Fibroblast of lung (primary cell): ENCODE results near the gene HSD3B2. TPM values are rescaled to one million over a fixed set of nuclear protein-coding genes. Genes with fewer than 3 reads are reported as not detected.

Experiments
- DNase-seq, 2 donors: peaks; one replicate each; pipeline versions ENCODE4 v3.0.0 to v3.0.0-alpha.2; 2010; ENCODE audit warnings: low read depth in 2 of 2
- H2AFZ ChIP-seq: 2 replicates; pipeline ENCODE4 v1.5.1; 2012; ENCODE audit warnings: low read length, control low read depth, inconsistent platforms
- H3K27ac ChIP-seq: 2 replicates; pipeline ENCODE4 v1.5.1; 2011; ENCODE audit warnings: low read length, control low read depth; ENCODE audit not compliant: insufficient read depth
- H3K27me3 ChIP-seq: 2 replicates; pipeline ENCODE4 v1.5.1; 2011; ENCODE audit warnings: mild to moderate bottlenecking, low read length; ENCODE audit not compliant: control insufficient read depth, insufficient read depth
- H3K36me3 ChIP-seq: 2 replicates; pipeline ENCODE4 v1.5.1; 2011; ENCODE audit warnings: low read length; ENCODE audit not compliant: control insufficient read depth, insufficient read depth
- H3K4me1 ChIP-seq: 2 replicates; pipeline ENCODE4 v1.5.1; 2011; ENCODE audit warnings: low read length; ENCODE audit not compliant: control insufficient read depth, insufficient read depth; ENCODE audit errors: extremely low read depth
- H3K4me2 ChIP-seq: 2 replicates; pipeline ENCODE4 v1.5.1; 2011; ENCODE audit warnings: low read length, control low read depth; ENCODE audit not compliant: insufficient read depth; ENCODE audit errors: extremely low read depth
- H3K4me3 ChIP-seq, 4 experiments: fragments of 200-600 bp in 1 of 4; sonication (generic) in 1 of 4; replicated peaks in 1 of 4; 2 replicates each; pipeline ENCODE4 v1.5.1; 2011 to 2016; ENCODE audit warnings: low read length in 4 of 4, low read depth in 3 of 4, mild to moderate bottlenecking in 3 of 4, control low read depth in 2 of 4, inconsistent platforms in 1 of 4, mixed read lengths in 1 of 4; ENCODE audit not compliant: insufficient read depth in 1 of 4; ENCODE audit errors: control extremely low read depth in 1 of 4
- H3K79me2 ChIP-seq: 2 replicates; pipeline ENCODE4 v1.5.1; 2012; ENCODE audit warnings: mild to moderate bottlenecking, low read length, inconsistent platforms; ENCODE audit not compliant: control insufficient read depth, insufficient read depth
- H3K9ac ChIP-seq: 2 replicates; pipeline ENCODE4 v1.5.1; 2011; ENCODE audit warnings: mild to moderate bottlenecking, low read length, control low read depth; ENCODE audit not compliant: insufficient read depth
- H3K9me3 ChIP-seq: 2 replicates; pipeline ENCODE4 v1.5.1; 2012; ENCODE audit warnings: low read depth, low read length; ENCODE audit not compliant: control insufficient read depth, insufficient read depth
- H4K20me1 ChIP-seq: 2 replicates; pipeline ENCODE4 v1.5.1; 2011; ENCODE audit warnings: low read length; ENCODE audit not compliant: control insufficient read depth, insufficient read depth; ENCODE audit errors: extremely low read depth
- EZH2 ChIP-seq: IDR thresholded peaks from 2 replicates; pipeline ENCODE4 v1.5.1; 2012; ENCODE audit warnings: low read length, control low read depth, mild to moderate bottlenecking; ENCODE audit errors: missing control alignments
- polyA plus RNA-seq, 2 donors: library from polyadenylated mRNA; depleted of rRNA in 1 of 2; stranded (reverse) in 1 of 2; unstranded in 1 of 2; fragments of >200 nt; gene quantifications; 2 replicates each; pipeline ENCODE4 v1.2.1, GENCODE V29; 2011 to 2012; ENCODE audit warnings: missing spikeins in 1 of 2
- total RNA-seq: library from RNA; depleted of rRNA; stranded (reverse); fragments of >200 nt; gene quantifications from 2 replicates; pipeline ENCODE4 v1.2.1, GENCODE V29; 2014
- TF ChIP-seq, protein P1 (sequence below), 2 donors: IDR thresholded peaks in 1 of 2; conservative IDR thresholded peaks in 1 of 2; 1 replicate in 1 of 2; 2 replicates in 1 of 2; pipeline ENCODE4 v1.5.1; 2011 to 2012; ENCODE audit warnings: low read length in 2 of 2, control low read depth in 1 of 2, inconsistent platforms in 1 of 2, low read depth in 1 of 2, mild to moderate bottlenecking in 1 of 2

Gene HSD3B2
- total and polyA plus RNA-seq, 2 donors (not counting 1 experiment from before 2014, with no cell fraction given): not detected

DNA sequence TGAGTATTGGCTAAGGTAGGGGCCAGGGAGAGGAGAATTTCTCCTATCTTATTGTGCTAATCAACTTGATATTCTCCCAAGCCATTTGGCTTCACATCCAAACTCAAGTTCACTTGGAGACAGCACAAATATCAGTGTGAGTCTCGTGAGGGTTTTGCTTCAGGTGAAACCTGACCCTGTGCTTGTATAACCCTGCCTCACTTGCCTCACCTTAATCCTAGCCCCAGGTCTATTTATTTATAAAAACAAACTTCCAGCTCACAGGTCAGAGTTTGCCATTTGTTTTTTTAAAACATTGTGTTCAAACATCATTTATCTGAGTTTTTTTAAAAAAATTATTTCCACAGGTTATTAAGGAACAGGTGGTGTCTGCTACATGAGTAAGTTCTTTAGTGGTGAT lies 26.5 kb upstream of the HSD3B2 start:
- no peak overlapping the region for H3K4me3 ChIP-seq
- no peak overlapping the region for H3K9ac ChIP-seq
- H3K4me1 ChIP-seq: no peaks in the 10 kb centered on the region
- H2AFZ ChIP-seq: no peak overlapping the region
- no peaks in the 10 kb centered on the region for H4K20me1 ChIP-seq
- H3K4me2 ChIP-seq: no peak overlapping the region
- H3K27me3 ChIP-seq: no peaks in the 10 kb centered on the region
- no peak for DNase-seq
- H3K27ac ChIP-seq: no peak overlapping the region
- no peaks in the 10 kb centered on the region for H3K79me2 ChIP-seq
- H3K9me3 ChIP-seq: no peaks in the 10 kb centered on the region
- H3K36me3 ChIP-seq: no peaks in the 10 kb centered on the region
- no peak for TF ChIP-seq EZH2
- TF ChIP-seq, protein P1, sequence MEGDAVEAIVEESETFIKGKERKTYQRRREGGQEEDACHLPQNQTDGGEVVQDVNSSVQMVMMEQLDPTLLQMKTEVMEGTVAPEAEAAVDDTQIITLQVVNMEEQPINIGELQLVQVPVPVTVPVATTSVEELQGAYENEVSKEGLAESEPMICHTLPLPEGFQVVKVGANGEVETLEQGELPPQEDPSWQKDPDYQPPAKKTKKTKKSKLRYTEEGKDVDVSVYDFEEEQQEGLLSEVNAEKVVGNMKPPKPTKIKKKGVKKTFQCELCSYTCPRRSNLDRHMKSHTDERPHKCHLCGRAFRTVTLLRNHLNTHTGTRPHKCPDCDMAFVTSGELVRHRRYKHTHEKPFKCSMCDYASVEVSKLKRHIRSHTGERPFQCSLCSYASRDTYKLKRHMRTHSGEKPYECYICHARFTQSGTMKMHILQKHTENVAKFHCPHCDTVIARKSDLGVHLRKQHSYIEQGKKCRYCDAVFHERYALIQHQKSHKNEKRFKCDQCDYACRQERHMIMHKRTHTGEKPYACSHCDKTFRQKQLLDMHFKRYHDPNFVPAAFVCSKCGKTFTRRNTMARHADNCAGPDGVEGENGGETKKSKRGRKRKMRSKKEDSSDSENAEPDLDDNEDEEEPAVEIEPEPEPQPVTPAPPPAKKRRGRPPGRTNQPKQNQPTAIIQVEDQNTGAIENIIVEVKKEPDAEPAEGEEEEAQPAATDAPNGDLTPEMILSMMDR (conservative IDR thresholded peaks at IDR 0.05 in 1 of 2, IDR thresholded peaks at IDR 0.05 in 1 of 2; ENCODE audit: low read depth in 1 of 2, low read length in 2 of 2): no peak

- H3K9ac ChIP-seq: no peak overlapping the region
- H3K27ac ChIP-seq: no peak overlapping the region
- no peaks in the 10 kb centered on the region for H3K36me3 ChIP-seq
- no peaks in the 10 kb centered on the region for H3K9me3 ChIP-seq
- H4K20me1 ChIP-seq: no peaks in the 10 kb centered on the region
- H3K79me2 ChIP-seq: no peaks in the 10 kb centered on the region
- no peaks in the 10 kb centered on the region for H3K4me1 ChIP-seq
- no peak overlapping the region for H3K4me3 ChIP-seq
- no peak overlapping the region for H3K4me2 ChIP-seq
- DNase-seq: no peak
- no peaks in the 10 kb centered on the region for H3K27me3 ChIP-seq
- TF ChIP-seq, protein P1 (conservative IDR thresholded peaks at IDR 0.05 in 1 of 2, IDR thresholded peaks at IDR 0.05 in 1 of 2; ENCODE audit: low read depth in 1 of 2, low read length in 2 of 2): no peak
- no peak for TF ChIP-seq EZH2
- no peak overlapping the region for H2AFZ ChIP-seq
Measured at GRCh38 chr1:119390526-119390925, 24.4 kb upstream of the HSD3B2 start.

- no peaks in the 10 kb centered on the region for H4K20me1 ChIP-seq
Measured at GRCh38 chr1:119391749-119392148, 23.2 kb upstream of the HSD3B2 start.

More at GRCh38 chr1:119391749-119392148, 23.2 kb upstream of the HSD3B2 start:
- Histone ChIP-seq H3K27ac (no peak overlapping the region), H3K27me3 (no peaks in the 10 kb centered on the region), H3K79me2 (no peaks in the 10 kb centered on the region), H3K4me2 (no peak overlapping the region), H3K4me3 (no peak overlapping the region), H3K9me3 (no peaks in the 10 kb centered on the region), H3K9ac (no peak overlapping the region), H3K4me1 (no peaks in the 10 kb centered on the region), H2AFZ (no peak overlapping the region), H3K36me3 (no peaks in the 10 kb centered on the region)
- DNase-seq: no peak
- no peak for TF ChIP-seq EZH2
- TF ChIP-seq, protein P1 (conservative IDR thresholded peaks at IDR 0.05 in 1 of 2, IDR thresholded peaks at IDR 0.05 in 1 of 2; ENCODE audit: low read depth in 1 of 2, low read length in 2 of 2): no peak
